CD4-positive, alpha-beta T cell (primary cell): Measurements from ENCODE around the gene ANKFN1. TPM values are rescaled to one million over a fixed set of nuclear protein-coding genes. Genes with fewer than 3 reads are reported as not detected.

Source experiments
- ATAC-seq: fragments of 200-7000 bp; cut with Tn5 transposase; one replicate; pipeline ENCODE4 v1.10.0; 2022; ENCODE audit warnings: mild to moderate bottlenecking; ENCODE audit not compliant: poor library complexity
- CTCF ChIA-PET: fragments of 350-600 bp; sonication (Branson Sonifier 250); formaldehyde crosslinking; loops from one replicate; lab custom pipeline; 2021; ENCODE audit warnings: antibody characterized with exemption, inconsistent platforms; lab: Charles Lee
- POLR2A ChIA-PET: fragments of 350-600 bp; sonication (Branson Sonifier 250); formaldehyde crosslinking; loops from one replicate; lab custom pipeline; 2021; ENCODE audit warnings: antibody characterized with exemption, inconsistent platforms; lab: Charles Lee
- DNase-seq, 14 experiments: peaks; one replicate each; pipeline ENCODE4 v3.0.0-alpha.2; 2013 to 2020; ENCODE audit warnings: mixed read lengths in 2 of 14
- H3K27ac ChIP-seq, 2 donors: one replicate each; pipeline versions ENCODE4 v1.5.1 to v1.7.0; 2013; ENCODE audit warnings: low read length in 2 of 2, low read depth in 1 of 2, mild to moderate bottlenecking in 1 of 2
- H3K27me3 ChIP-seq, 2 experiments: 1 replicate in 1 of 2; 2 replicates in 1 of 2; pipeline versions ENCODE4 v1.6.1 to v1.7.0; 2013; ENCODE audit warnings: low read length in 2 of 2, control low read depth in 1 of 2, mild to moderate bottlenecking in 1 of 2, moderate library complexity in 1 of 2; ENCODE audit not compliant: insufficient read depth in 2 of 2, control insufficient read depth in 1 of 2
- H3K36me3 ChIP-seq: one replicate; pipeline ENCODE4 v1.6.1; 2013; ENCODE audit warnings: low read length, control low read depth; ENCODE audit not compliant: insufficient read depth
- H3K4me1 ChIP-seq: one replicate; pipeline ENCODE4 v1.6.1; 2013; ENCODE audit warnings: low read length, control low read depth; ENCODE audit not compliant: insufficient read depth
- H3K4me3 ChIP-seq: one replicate; pipeline ENCODE4 v1.5.1; 2013; ENCODE audit warnings: mild to moderate bottlenecking, low read length, moderate library complexity
- H3K9me3 ChIP-seq, 2 experiments: 1 replicate in 1 of 2; 2 replicates in 1 of 2; pipeline versions ENCODE4 v1.6.1 to v1.7.0; 2013; ENCODE audit warnings: low read length in 2 of 2, mild to moderate bottlenecking in 2 of 2, control low read depth in 1 of 2, moderate library complexity in 1 of 2; ENCODE audit not compliant: control insufficient read depth in 1 of 2, insufficient read depth in 1 of 2
- H3K27ac Mint-ChIP-seq: one replicate; pipeline ENCODE4 v1.8.0; 2020; ENCODE audit warnings: mixed read lengths
- H3K27me3 Mint-ChIP-seq: one replicate; pipeline ENCODE4 v1.8.0; 2021; ENCODE audit warnings: mixed read lengths
- H3K36me3 Mint-ChIP-seq: one replicate; pipeline ENCODE4 v1.8.0; 2021; ENCODE audit warnings: low read depth, mixed read lengths
- H3K4me1 Mint-ChIP-seq: one replicate; pipeline ENCODE4 v1.8.0; 2021; ENCODE audit warnings: low read depth, mixed read lengths
- H3K4me3 Mint-ChIP-seq: one replicate; pipeline ENCODE4 v1.8.0; 2020; ENCODE audit warnings: mild to moderate bottlenecking, mixed read lengths
- H3K9me3 Mint-ChIP-seq: one replicate; pipeline ENCODE4 v1.8.0; 2020; ENCODE audit warnings: mixed read lengths
- CTCF ChIP-seq: fragments of 200-600 bp; IDR thresholded peaks from one replicate; pipeline ENCODE4 v1.8.0; 2022; ENCODE audit warnings: antibody characterized with exemption, mild to moderate bottlenecking
- intact Hi-C, 2 experiments: fragments of 100-400 bp; cut with DNase I in 1 of 2; cut with micrococcal nuclease in 1 of 2; formaldehyde crosslinking; loops; one replicate each; pipeline versions ENCODE4 v1.15.1 to v1.9.0; 2023 to 2025; cut with DNase I, micrococcal nuclease
- total RNA-seq, 174 experiments: library from RNA in 2 of 174; stranded (reverse) in 2 of 174; gene quantifications; one replicate each; pipeline ENCODE4 v1.2.3 and lab custom pipeline; 2021 to 2026

Gene ANKFN1
- total RNA-seq, 2 experiments from 2014 or later, result not detected

GRCh38 chr17:56160422-56160821 is 7.1 kb downstream of the ANKFN1 start:
- no peaks in the 10 kb centered on the region for H3K4me1 Mint-ChIP-seq
- H3K9me3 Mint-ChIP-seq, result no peaks in the 10 kb centered on the region
- Histone ChIP-seq H3K9me3 (no peaks in the 10 kb centered on the region), H3K36me3 (no peaks in the 10 kb centered on the region), H3K4me1 (no peaks in the 10 kb centered on the region), H3K27me3 (peaks cover 4 to 6% of the 10 kb centered on the region in 2 experiments), H3K4me3 (no peak overlapping the region), H3K27ac (no peak overlapping the region)
- no peak overlapping the region for H3K4me3 Mint-ChIP-seq
- ATAC-seq (no peak), DNase-seq (no peak)
- TF ChIP-seq CTCF, result no peak
- H3K27ac Mint-ChIP-seq, result no peak overlapping the region
- intact Hi-C loops, result no loop called here
- H3K27me3 Mint-ChIP-seq, result no peaks in the 10 kb centered on the region
- CTCF ChIA-PET, result no interaction called here
- H3K36me3 Mint-ChIP-seq, result no peaks in the 10 kb centered on the region
- POLR2A ChIA-PET, result no interaction called here

GRCh38 chr17:56165072-56165641 is 11.9 kb downstream of the ANKFN1 start:
- no peak for DNase-seq
- no peaks in the 10 kb centered on the region for H3K36me3 ChIP-seq
- no peaks in the 10 kb centered on the region for H3K36me3 Mint-ChIP-seq
- no peaks in the 10 kb centered on the region for H3K9me3 Mint-ChIP-seq
- no peaks in the 10 kb centered on the region for H3K9me3 ChIP-seq
- H3K27me3 ChIP-seq, result no peaks in the 10 kb centered on the region
- H3K27ac Mint-ChIP-seq, result no peak overlapping the region
- CTCF ChIA-PET, result no interaction called here
- H3K4me1 Mint-ChIP-seq, result no peaks in the 10 kb centered on the region
- intact Hi-C loops, result no loop called here
- H3K27me3 Mint-ChIP-seq, result no peaks in the 10 kb centered on the region
- no peaks in the 10 kb centered on the region for H3K4me1 ChIP-seq
- no peak overlapping the region for H3K4me3 ChIP-seq
- no peak for ATAC-seq
- H3K4me3 Mint-ChIP-seq, result no peak overlapping the region
- POLR2A ChIA-PET, result no interaction called here
- no peak for TF ChIP-seq CTCF
- no peak overlapping the region for H3K27ac ChIP-seq

GRCh38 chr17:56167491-56167890 is 14.2 kb downstream of the ANKFN1 start:
- ChIA-PET CTCF (no interaction called here), POLR2A (no interaction called here)
- Histone ChIP-seq H3K36me3 (no peaks in the 10 kb centered on the region), H3K9me3 (no peaks in the 10 kb centered on the region), H3K27me3 (no peaks in the 10 kb centered on the region), H3K4me3 (no peak overlapping the region), H3K4me1 (no peaks in the 10 kb centered on the region), H3K27ac (no peak overlapping the region)
- no peak for DNase-seq
- H3K4me1 Mint-ChIP-seq, result no peaks in the 10 kb centered on the region
- H3K27ac Mint-ChIP-seq, result no peak overlapping the region
- no peaks in the 10 kb centered on the region for H3K9me3 Mint-ChIP-seq
- intact Hi-C loops, result no loop called here
- no peaks in the 10 kb centered on the region for H3K27me3 Mint-ChIP-seq
- no peak for ATAC-seq
- no peaks in the 10 kb centered on the region for H3K36me3 Mint-ChIP-seq
- no peak overlapping the region for H3K4me3 Mint-ChIP-seq
- no peak for TF ChIP-seq CTCF
